Fibroblast of skin of right biceps (primary cell): ENCODE data around the gene PHACTR2.

Experiments
- DNase-seq: peaks from one replicate; pipeline ENCODE4 v3.0.0-alpha.2; 2013

PHACTR2 gene

GRCh38 chr6:143743301-143744166, 65.8 kb downstream of the PHACTR2 start:
- DNase-seq: peak; percentile 13

GRCh38 chr6:143744551-143745165, 66.9 kb downstream of the PHACTR2 start:
- DNase-seq: no peak

- DNase-seq: peak; percentile 63
These were observed 67.7 kb downstream of the PHACTR2 start for GRCh38 chr6:143745166-143746133.

- DNase-seq: no peak
These were observed 68.7 kb downstream of the PHACTR2 start for GRCh38 chr6:143746202-143747119.

DNA sequence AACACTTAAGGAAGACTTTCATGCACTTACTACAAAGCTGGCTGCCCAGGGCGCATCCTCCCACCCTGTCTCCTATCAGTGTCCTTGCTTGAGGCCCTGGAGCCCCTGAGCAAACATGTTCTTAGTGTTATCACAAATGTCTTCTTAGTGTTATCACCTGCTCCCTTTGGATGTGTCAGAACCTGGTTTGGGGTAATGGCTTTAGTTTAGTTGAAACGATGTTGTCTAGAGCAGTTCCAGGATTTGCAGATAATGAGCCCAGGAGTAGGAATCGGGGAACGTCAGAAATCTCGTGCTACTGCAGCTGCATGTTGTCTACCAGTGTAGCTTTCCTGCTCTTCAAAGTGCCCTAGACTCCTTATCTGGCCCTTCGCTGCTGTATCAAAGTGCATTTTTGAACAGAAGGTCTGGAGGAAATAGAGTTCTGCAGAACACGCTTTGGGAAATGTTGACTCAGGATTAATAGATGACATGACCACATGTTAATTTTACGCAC, 69.6 kb downstream of the PHACTR2 start:
- DNase-seq: no peak

DNA sequence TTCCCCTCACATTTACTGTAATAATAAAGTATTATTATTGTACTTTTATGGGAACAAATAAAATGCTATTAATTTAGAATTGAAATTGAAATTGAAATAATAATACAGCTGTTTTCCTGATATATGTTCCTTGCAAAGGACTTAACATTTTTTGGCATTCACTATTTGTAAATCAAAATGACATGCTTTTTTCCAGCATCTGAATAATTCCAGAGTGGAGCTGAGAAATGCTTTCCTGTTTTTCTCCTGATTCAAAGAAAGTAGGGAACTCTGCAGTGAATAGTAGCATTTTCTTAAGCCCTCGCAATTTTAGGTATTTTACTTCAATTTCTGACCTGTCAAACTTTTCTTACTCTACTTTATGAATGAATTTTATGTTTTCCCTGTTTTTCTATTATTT, 72.1 kb downstream of the PHACTR2 start:
- no peak for DNase-seq

DNA sequence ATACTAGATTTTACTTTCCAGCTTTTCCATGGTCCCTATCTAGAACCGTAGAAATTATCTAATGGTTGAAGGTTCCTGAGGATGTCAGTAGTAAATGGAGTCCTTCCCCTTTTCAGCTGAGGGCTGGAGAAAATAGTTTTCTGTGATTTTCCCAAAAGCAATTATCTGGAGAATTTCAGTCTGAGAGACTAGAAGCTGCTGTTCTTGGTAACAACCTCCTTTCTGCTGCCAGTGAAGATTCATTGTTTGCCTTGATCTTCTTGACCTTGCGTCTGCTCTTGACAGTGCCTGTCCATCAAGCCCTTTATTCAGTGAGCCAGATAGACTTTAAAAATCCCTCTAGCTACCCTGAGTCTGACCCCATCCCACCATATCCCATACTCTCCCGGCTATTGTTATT, 73.1 kb downstream of the PHACTR2 start:
- DNase-seq: no peak

- no peak for DNase-seq
These were observed 74.7 kb downstream of the PHACTR2 start for GRCh38 chr6:143752459-143752858.

DNA sequence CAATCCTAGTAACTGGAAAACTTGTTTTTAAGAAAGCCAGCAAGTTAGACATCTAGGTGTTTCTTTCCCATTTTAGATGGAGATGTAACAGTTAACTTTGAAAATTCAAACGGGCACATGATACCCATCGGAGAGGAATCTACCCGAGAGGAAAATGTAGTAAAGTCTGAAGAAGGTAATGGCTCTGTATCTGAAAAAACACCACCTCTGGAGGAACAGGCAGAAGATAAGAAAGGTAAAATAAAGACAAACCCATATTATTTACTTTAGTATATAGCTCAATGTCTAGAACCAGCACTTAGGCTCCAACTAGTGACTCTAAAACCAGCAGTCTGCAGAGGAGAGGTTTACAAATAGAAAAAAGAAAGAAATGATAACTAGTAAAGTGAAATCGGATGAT, 75.9 kb downstream of the PHACTR2 start:
- no peak for DNase-seq

DNA sequence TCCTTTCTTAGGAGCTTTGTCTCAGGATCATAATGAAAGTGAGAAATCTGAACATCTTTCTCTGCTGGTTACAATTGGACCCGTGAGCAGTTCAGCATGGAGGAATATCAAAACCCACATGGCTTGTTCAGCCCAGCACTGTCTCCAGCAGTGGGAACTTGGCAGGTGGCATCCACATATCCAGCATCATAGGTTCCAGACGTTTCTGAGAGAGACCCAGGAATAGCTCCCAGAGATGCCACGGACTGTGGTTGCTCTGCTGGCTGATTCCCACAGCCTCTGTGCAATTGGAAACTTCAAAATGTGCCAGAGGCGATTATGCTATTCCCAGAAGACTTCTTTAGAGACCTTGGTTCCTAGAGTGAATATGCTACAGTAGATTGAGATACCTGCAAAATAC, 76.4 kb downstream of the PHACTR2 start:
- DNase-seq: no peak

GRCh38 chr6:143755301-143755744, 77.6 kb downstream of the PHACTR2 start:
- no peak for DNase-seq

GRCh38 chr6:143757346-143757832, 79.6 kb downstream of the PHACTR2 start:
- DNase-seq: no peak

- DNase-seq: no peak
These were observed 80.8 kb downstream of the PHACTR2 start for GRCh38 chr6:143758551-143758950.

DNA sequence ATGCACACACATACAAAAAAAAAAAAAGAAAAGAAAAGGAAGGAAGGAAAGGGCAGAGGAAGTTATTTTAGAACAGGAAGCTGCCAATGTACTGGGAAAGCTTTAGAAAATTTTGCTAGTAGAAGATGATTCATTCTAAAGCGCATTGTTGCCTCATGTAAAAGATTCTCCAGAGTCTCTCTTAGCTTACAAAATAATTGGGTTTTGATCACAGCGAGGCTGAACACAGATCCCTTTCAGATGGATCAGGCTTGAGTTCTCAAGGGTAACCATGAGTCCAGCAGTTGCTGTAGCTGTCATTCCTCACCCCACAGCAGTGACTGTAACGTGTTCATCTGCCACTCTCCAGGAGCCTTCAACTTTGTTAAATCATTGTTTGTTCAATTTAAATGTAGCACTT, 81.9 kb downstream of the PHACTR2 start:
- DNase-seq: peak; percentile 13

- DNase-seq: no peak
These were observed 83.3 kb downstream of the PHACTR2 start for GRCh38 chr6:143761074-143761473.

- no peak for DNase-seq
These were observed 84.4 kb downstream of the PHACTR2 start for GRCh38 chr6:143762126-143762525.

DNA sequence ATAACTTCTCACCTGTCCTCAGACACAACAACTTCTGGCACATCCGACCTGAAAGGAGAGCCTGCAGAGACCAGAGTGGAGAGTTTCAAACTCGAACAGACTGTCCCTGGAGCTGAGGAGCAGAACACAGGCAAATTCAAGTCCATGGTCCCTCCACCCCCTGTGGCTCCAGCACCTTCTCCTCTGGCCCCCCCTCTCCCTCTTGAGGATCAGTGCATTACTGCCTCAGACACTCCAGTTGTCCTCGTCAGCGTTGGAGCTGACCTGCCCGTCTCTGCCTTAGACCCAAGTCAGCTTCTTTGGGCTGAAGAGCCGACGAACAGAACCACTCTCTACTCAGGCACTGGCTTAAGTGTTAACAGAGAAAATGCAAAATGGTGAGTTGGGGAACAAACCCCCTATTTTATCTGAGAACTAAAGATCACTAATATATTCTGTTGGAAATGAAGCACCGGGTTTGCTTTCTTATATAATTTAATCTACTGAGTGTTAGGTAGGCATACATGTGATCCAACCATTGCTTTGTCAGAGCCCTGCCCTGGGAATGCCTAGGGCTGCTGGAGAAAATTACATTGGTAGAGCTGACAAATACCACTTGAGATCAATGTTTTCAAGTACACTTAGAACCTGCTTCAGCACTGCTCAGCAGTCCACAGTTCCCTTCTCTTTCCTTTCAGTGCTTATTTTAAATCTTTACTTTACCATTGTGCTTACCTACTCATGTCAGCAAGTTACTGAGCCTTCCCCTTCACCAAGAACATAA, 87.8 kb downstream of the PHACTR2 start:
- DNase-seq: no peak

DNA sequence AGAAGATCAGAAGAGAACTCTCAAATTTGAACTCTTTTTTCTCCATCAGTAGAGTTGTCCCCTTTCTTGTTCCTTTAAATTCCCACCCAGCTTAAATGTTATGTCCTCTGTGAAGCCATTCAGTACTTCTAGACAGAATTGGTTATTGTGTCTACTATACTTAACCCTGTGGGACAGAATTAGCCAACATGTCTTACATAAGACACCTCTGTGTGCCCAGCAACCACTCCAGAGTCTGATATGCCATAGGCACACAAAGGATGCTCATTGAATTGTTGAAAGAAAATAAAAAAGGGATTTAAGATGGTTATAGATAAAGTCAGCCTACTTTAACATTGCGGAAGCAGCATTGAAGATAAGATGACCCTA, 88.4 kb downstream of the PHACTR2 start:
- DNase-seq: no peak

- DNase-seq: no peak
These were observed 89.7 kb downstream of the PHACTR2 start for GRCh38 chr6:143767433-143767832.

GRCh38 chr6:143772116-143773086, 94.6 kb downstream of the PHACTR2 start:
- peak; percentile 6 for DNase-seq
